HEK293 (cell line): ENCODE measurements around the gene UBXN4.

Experiments used
- CTCF ChIA-PET: fragments of 350-600 bp; formaldehyde crosslinking; extraction: SDS; loops from one replicate; lab custom pipeline; 2021; ENCODE audit warnings: antibody characterized with exemption; lab: Yijun Ruan, JAX
- POLR2A ChIA-PET: fragments of 300-600 bp; formaldehyde crosslinking; extraction: SDS; loops from one replicate; lab custom pipeline; 2020; ENCODE audit warnings: antibody characterized with exemption, inconsistent platforms; lab: Yijun Ruan, JAX
- H3K27ac ChIP-seq: fragments of 200-500 bp; sonication (Bioruptor generic); 2 replicates; pipeline ENCODE4 v1.5.1; 2014; ENCODE audit warnings: low read depth, low read length, control low read depth, inconsistent platforms; ENCODE audit errors: extremely low read depth
- H3K36me3 ChIP-seq, 2 experiments: fragments of 200-500 bp in 1 of 2; sonication (Bioruptor generic) in 1 of 2; 1 replicate in 1 of 2; 2 replicates in 1 of 2; pipeline ENCODE4 v1.5.1; 2014 to 2017; ENCODE audit warnings: inconsistent platforms in 2 of 2, low read length in 2 of 2; ENCODE audit not compliant: control insufficient read depth in 2 of 2, insufficient read depth in 1 of 2
- H3K4me1 ChIP-seq: fragments of 200-500 bp; sonication (Bioruptor generic); 2 replicates; pipeline ENCODE4 v1.5.1; 2014; ENCODE audit warnings: mild to moderate bottlenecking, low read length, inconsistent platforms; ENCODE audit not compliant: control insufficient read depth, insufficient read depth
- H3K4me3 ChIP-seq: 2 replicates; pipeline ENCODE4 v1.5.1; 2011; ENCODE audit warnings: low read depth, mild to moderate bottlenecking, control low read depth, low read length, moderate library complexity
- H3K9me3 ChIP-seq: fragments of 200-500 bp; sonication (Bioruptor generic); 2 replicates; pipeline ENCODE4 v1.5.1; 2014; ENCODE audit warnings: low read depth, low read length, inconsistent platforms; ENCODE audit not compliant: control insufficient read depth, insufficient read depth
- BCL6B ChIP-seq: fragments of 450-650 bp; formaldehyde crosslinking; IDR thresholded peaks from 2 replicates; pipeline ENCODE4 v1.5.1; 2017; ENCODE audit warnings: missing biosample characterization, missing genetic modification characterization
- HOXC10 ChIP-seq: sonication (generic); formaldehyde crosslinking; IDR thresholded peaks from 2 replicates; pipeline ENCODE4 v1.8.1; 2023; ENCODE audit warnings: mild to moderate bottlenecking, missing genetic modification reagents
- MEIS1 ChIP-seq: sonication (generic); formaldehyde crosslinking; IDR thresholded peaks from 2 replicates; pipeline ENCODE4 v1.8.1; 2022; ENCODE audit warnings: missing genetic modification reagents, mild to moderate bottlenecking, borderline replicate concordance
- PRDM1 ChIP-seq: fragments of 450-650 bp; formaldehyde crosslinking; IDR thresholded peaks from 2 replicates; pipeline ENCODE4; 2016; ENCODE audit warnings: missing biosample characterization, missing genetic modification characterization
- RBAK ChIP-seq: fragments of 450-650 bp; formaldehyde crosslinking; IDR thresholded peaks from 2 replicates; pipeline ENCODE4 v1.5.1; 2016; ENCODE audit warnings: missing biosample characterization, missing genetic modification characterization
- SCRT1 ChIP-seq: fragments of 450-650 bp; formaldehyde crosslinking; IDR thresholded peaks from 2 replicates; pipeline ENCODE4 v1.5.1; 2016; ENCODE audit warnings: missing biosample characterization, missing genetic modification characterization, borderline replicate concordance
- ZBTB20 ChIP-seq: fragments of 450-650 bp; formaldehyde crosslinking; IDR thresholded peaks from 2 replicates; pipeline ENCODE4 v1.5.1; 2016; ENCODE audit warnings: missing biosample characterization, missing genetic modification characterization
- ZNF121 ChIP-seq: fragments of 450-650 bp; formaldehyde crosslinking; IDR thresholded peaks from 2 replicates; pipeline ENCODE4 v1.5.1; 2016; ENCODE audit warnings: missing biosample characterization, missing genetic modification characterization
- ZNF211 ChIP-seq: fragments of 450-650 bp; formaldehyde crosslinking; IDR thresholded peaks from 2 replicates; pipeline ENCODE4 v1.5.1; 2016; ENCODE audit warnings: low read depth, missing biosample characterization, missing genetic modification characterization
- ZNF248 ChIP-seq: fragments of 450-650 bp; formaldehyde crosslinking; IDR thresholded peaks from 2 replicates; pipeline ENCODE4 v1.5.1; 2017; ENCODE audit warnings: missing biosample characterization, missing genetic modification characterization
- ZNF274 ChIP-seq, 2 experiments: fragments of 200-500 bp in 1 of 2; fragments of 450-650 bp in 1 of 2; sonication (Bioruptor generic) in 1 of 2; formaldehyde crosslinking in 1 of 2; IDR thresholded peaks; 2 replicates each; pipeline versions ENCODE4 v1.5.1 to v1.6.1; 2014 to 2016; ENCODE audit warnings: borderline replicate concordance in 1 of 2, inconsistent platforms in 1 of 2, low read length in 1 of 2, missing biosample characterization in 1 of 2, missing genetic modification characterization in 1 of 2
- ZNF280D ChIP-seq: fragments of 450-650 bp; formaldehyde crosslinking; IDR thresholded peaks from 2 replicates; pipeline ENCODE4 v1.5.1; 2016; ENCODE audit warnings: missing biosample characterization, missing genetic modification characterization
- ZNF521 ChIP-seq: fragments of 450-650 bp; formaldehyde crosslinking; IDR thresholded peaks from 2 replicates; pipeline ENCODE4 v1.5.1; 2017; ENCODE audit warnings: missing biosample characterization, mild to moderate bottlenecking, missing genetic modification characterization
- ZNF561 ChIP-seq: fragments of 450-650 bp; IDR thresholded peaks from 2 replicates; pipeline ENCODE4 v1.5.1; 2018; ENCODE audit warnings: missing biosample characterization, missing genetic modification characterization, borderline replicate concordance
- ZNF585B ChIP-seq: fragments of 450-650 bp; formaldehyde crosslinking; IDR thresholded peaks from 2 replicates; pipeline ENCODE4 v1.5.1; 2016; ENCODE audit warnings: missing biosample characterization, missing genetic modification characterization
- ZNF677 ChIP-seq: fragments of 450-650 bp; IDR thresholded peaks from 2 replicates; pipeline ENCODE4 v1.5.0; 2018; ENCODE audit warnings: missing biosample characterization, mild to moderate bottlenecking, missing genetic modification characterization, moderate library complexity
- ZNF747 ChIP-seq: fragments of 450-650 bp; formaldehyde crosslinking; IDR thresholded peaks from 2 replicates; pipeline ENCODE4 v1.5.1; 2016; ENCODE audit warnings: missing biosample characterization, missing genetic modification characterization
- ZNF791 ChIP-seq: fragments of 450-650 bp; formaldehyde crosslinking; IDR thresholded peaks from 2 replicates; pipeline ENCODE4 v1.5.1; 2016; ENCODE audit warnings: missing biosample characterization, missing genetic modification characterization
- ZSCAN30 ChIP-seq: fragments of 450-650 bp; IDR thresholded peaks from 2 replicates; pipeline ENCODE4 v1.5.1; 2018; ENCODE audit warnings: missing biosample characterization, mild to moderate bottlenecking, missing genetic modification characterization, moderate library complexity

The UBXN4 gene

GRCh38 chr2:135798762-135799161, 57.1 kb downstream of the UBXN4 start:
- Histone ChIP-seq H3K4me3 (no peak overlapping the region), H3K4me1 (no peaks in the 10 kb centered on the region), H3K36me3 (no peaks in the 10 kb centered on the region)
- ChIA-PET POLR2A (interaction anchor here (0.5 to 1.6 kb wide), 2 partner anchors 78 to 320 kb away, joined by 3 read pairs; partner anchors contain the start of gene MCM6), CTCF (interaction anchor here (0.6 to 3.4 kb wide), 10 partner anchors 8 to 810 kb away, joined by 3 to 47 read pairs (median 10); no protein-coding TSS in a partner anchor)
- TF ChIP-seq ZNF521 (tag by site-specific recombination) (no peak), ZNF791 (tag by site-specific recombination) (no peak), RBAK (tag by site-specific recombination) (no peak), ZNF561 (no peak)
- TF ChIP-seq, all 188 proteins: peak for 0
- no peak overlapping the region for H3K27ac ChIP-seq
- no peaks in the 10 kb centered on the region for H3K9me3 ChIP-seq

- H3K4me3 ChIP-seq: no peak overlapping the region
- POLR2A ChIA-PET: no interaction called here
- no peaks in the 10 kb centered on the region for H3K4me1 ChIP-seq
- TF ChIP-seq PRDM1 (tag by site-specific recombination): no peak
- no peak for TF ChIP-seq ZNF280D (tag by site-specific recombination)
- no peak for TF ChIP-seq ZNF747 (tag by site-specific recombination)
- TF ChIP-seq HOXC10 (CRISPR knock-in tag): no peak
- no peak for TF ChIP-seq ZNF121 (tag by site-specific recombination)
- no peak for TF ChIP-seq SCRT1 (tag by site-specific recombination)
- no peak for TF ChIP-seq ZNF274 (IDR thresholded peaks at IDR 0.05; ENCODE audit: low read length)
- no peak for TF ChIP-seq ZNF274 (tag by site-specific recombination; IDR thresholded peaks at IDR 0.05; ENCODE audit: borderline replicate concordance)
- no peak for TF ChIP-seq MEIS1 (CRISPR knock-in tag)
- no peak for TF ChIP-seq BCL6B
- no peak for TF ChIP-seq ZSCAN30
- no peak for TF ChIP-seq ZNF211 (tag by site-specific recombination)
- no peak for TF ChIP-seq ZNF677 (tag by site-specific recombination)
- TF ChIP-seq ZNF248: no peak
- TF ChIP-seq ZNF585B (tag by site-specific recombination): no peak
- TF ChIP-seq ZBTB20 (tag by site-specific recombination): no peak
- TF ChIP-seq, all 188 proteins: peak for 0
- no peaks in the 10 kb centered on the region for H3K36me3 ChIP-seq
- H3K9me3 ChIP-seq: no peaks in the 10 kb centered on the region
- no peak overlapping the region for H3K27ac ChIP-seq
- CTCF ChIA-PET: interaction anchor here (0.7 to 1.0 kb wide), 2 partner anchors 796 to 937 kb away, joined by 3 read pairs; no protein-coding TSS in a partner anchor
Observed at GRCh38 chr2:135799738-135800137, 58.1 kb downstream of the UBXN4 start.
